HepG2 (cell line): ENCODE measurements around the gene SIX5. TPM values are rescaled to one million over a fixed set of nuclear protein-coding genes. Genes with fewer than 3 reads are reported as not detected.

Experiments used
- DR1 ChIP-seq: sonication (generic); formaldehyde crosslinking; IDR thresholded peaks from 2 replicates; pipeline ENCODE4 v1.8.0; 2021; ENCODE audit warnings: mild to moderate bottlenecking, missing genetic modification reagents, inconsistent platforms
- GTF3A ChIP-seq: sonication (generic); formaldehyde crosslinking; conservative IDR thresholded peaks from 2 replicates; pipeline ENCODE4 v1.4.0; 2020; ENCODE audit warnings: mild to moderate bottlenecking, missing genetic modification reagents
- NFKBIZ ChIP-seq: IDR thresholded peaks from 2 replicates; pipeline ENCODE4 v1.6.1; 2018; ENCODE audit warnings: missing genetic modification reagents, missing compliant biosample characterization
- ZMYM3 ChIP-seq: sonication (generic); formaldehyde crosslinking; IDR thresholded peaks from 2 replicates; pipeline ENCODE4 v1.5.1; 2020; ENCODE audit warnings: mild to moderate bottlenecking, missing genetic modification reagents
- ZNF747 ChIP-seq: sonication (generic); formaldehyde crosslinking; IDR thresholded peaks from 2 replicates; pipeline ENCODE4 v1.8.1; 2023; ENCODE audit warnings: missing genetic modification reagents, mild to moderate bottlenecking, borderline replicate concordance
- ZNF749 ChIP-seq: sonication (generic); formaldehyde crosslinking; IDR thresholded peaks from 2 replicates; pipeline ENCODE4 v1.8.0; 2022; ENCODE audit warnings: mild to moderate bottlenecking, missing genetic modification reagents, moderate library complexity, borderline replicate concordance
- polyA plus RNA-seq, 8 experiments: library from polyadenylated mRNA; depleted of rRNA in 3 of 8; stranded (reverse) in 7 of 8; unstranded in 1 of 8; fragments of >200 nt; fragmentation: Illumina TruSeq in 4 of 8; extraction: Trizol in 4 of 8; gene quantifications; 2 replicates each; pipeline versions ENCODE4 v1.2.1 to v1.2.3, GENCODE V29; 2011 to 2016; ENCODE audit warnings: low read depth in 4 of 8, missing spikeins in 1 of 8, mixed read lengths in 1 of 8; ENCODE audit not compliant: insufficient read depth in 1 of 8
- total RNA-seq, 5 experiments: library from RNA; depleted of rRNA; stranded (reverse); fragments of >200 nt; fragmentation: Illumina TruSeq; extraction: Trizol; gene quantifications; 2 replicates each; pipeline ENCODE4 v1.2.3, GENCODE V29; 2016; ENCODE audit warnings: low read depth in 1 of 5
- TF ChIP-seq, protein P1 (sequence below): sonication (generic); formaldehyde crosslinking; IDR thresholded peaks from 2 replicates; pipeline ENCODE4 v1.4.0; 2020; ENCODE audit warnings: mild to moderate bottlenecking, missing genetic modification reagents
- TF ChIP-seq, protein P2 (sequence below): sonication (generic); formaldehyde crosslinking; IDR thresholded peaks from 2 replicates; pipeline ENCODE4 v1.4.0; 2020; ENCODE audit warnings: missing genetic modification reagents
- TF ChIP-seq, protein P3 (sequence below): sonication (generic); formaldehyde crosslinking; IDR thresholded peaks from 2 replicates; pipeline ENCODE4 v1.5.0; 2020; ENCODE audit warnings: mild to moderate bottlenecking, missing genetic modification reagents
- TF ChIP-seq, protein P4 (sequence below): IDR thresholded peaks from 2 replicates; pipeline ENCODE4 v1.6.1; 2016; ENCODE audit warnings: mild to moderate bottlenecking

Gene SIX5
- total and polyA plus RNA-seq, 2 of the 13 experiments (the other 11 are each of a cell fraction or from before 2014, with no cell fraction given): 7.7 to 10.5 TPM

DNA sequence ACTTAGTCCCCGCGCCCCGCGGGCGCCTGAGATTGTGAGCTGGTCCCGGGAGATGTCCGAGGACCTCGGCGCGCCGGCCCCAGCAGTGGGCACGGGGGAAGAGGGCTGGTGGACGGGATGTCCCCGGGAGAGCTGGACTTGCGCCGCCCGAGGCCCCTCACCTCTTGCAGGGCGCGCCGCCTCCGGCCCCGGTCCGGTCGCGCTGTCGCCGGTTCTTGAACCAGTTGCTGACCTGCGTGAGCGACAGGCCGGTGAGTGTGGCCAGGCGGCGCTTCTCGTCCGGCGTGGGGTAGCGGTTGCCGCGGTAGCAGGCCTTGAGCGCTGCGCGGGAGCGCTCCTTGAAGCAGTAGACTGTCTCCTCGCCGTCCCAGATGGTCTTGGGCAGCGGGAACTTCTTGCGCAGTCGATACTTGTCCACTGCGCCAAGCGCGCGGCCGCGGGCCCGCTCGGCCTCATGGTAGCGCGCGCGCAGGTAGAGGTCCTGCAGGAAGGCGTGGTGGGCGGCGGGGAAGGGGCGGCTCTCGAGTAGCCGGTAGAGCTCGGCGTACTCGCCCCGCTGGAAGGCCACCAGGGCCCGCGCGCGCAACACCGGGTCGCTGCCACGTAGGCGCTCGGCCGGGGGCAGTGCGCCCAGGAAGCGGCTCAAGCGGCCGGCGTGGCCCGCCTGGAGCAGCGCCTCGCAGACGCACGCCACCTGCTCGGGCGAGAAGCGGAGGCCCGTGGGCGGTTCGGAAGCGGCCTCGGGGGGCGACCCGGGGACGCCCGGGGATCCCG is 984 bp downstream of the SIX5 start (continued):
- TF ChIP-seq, protein P1, sequence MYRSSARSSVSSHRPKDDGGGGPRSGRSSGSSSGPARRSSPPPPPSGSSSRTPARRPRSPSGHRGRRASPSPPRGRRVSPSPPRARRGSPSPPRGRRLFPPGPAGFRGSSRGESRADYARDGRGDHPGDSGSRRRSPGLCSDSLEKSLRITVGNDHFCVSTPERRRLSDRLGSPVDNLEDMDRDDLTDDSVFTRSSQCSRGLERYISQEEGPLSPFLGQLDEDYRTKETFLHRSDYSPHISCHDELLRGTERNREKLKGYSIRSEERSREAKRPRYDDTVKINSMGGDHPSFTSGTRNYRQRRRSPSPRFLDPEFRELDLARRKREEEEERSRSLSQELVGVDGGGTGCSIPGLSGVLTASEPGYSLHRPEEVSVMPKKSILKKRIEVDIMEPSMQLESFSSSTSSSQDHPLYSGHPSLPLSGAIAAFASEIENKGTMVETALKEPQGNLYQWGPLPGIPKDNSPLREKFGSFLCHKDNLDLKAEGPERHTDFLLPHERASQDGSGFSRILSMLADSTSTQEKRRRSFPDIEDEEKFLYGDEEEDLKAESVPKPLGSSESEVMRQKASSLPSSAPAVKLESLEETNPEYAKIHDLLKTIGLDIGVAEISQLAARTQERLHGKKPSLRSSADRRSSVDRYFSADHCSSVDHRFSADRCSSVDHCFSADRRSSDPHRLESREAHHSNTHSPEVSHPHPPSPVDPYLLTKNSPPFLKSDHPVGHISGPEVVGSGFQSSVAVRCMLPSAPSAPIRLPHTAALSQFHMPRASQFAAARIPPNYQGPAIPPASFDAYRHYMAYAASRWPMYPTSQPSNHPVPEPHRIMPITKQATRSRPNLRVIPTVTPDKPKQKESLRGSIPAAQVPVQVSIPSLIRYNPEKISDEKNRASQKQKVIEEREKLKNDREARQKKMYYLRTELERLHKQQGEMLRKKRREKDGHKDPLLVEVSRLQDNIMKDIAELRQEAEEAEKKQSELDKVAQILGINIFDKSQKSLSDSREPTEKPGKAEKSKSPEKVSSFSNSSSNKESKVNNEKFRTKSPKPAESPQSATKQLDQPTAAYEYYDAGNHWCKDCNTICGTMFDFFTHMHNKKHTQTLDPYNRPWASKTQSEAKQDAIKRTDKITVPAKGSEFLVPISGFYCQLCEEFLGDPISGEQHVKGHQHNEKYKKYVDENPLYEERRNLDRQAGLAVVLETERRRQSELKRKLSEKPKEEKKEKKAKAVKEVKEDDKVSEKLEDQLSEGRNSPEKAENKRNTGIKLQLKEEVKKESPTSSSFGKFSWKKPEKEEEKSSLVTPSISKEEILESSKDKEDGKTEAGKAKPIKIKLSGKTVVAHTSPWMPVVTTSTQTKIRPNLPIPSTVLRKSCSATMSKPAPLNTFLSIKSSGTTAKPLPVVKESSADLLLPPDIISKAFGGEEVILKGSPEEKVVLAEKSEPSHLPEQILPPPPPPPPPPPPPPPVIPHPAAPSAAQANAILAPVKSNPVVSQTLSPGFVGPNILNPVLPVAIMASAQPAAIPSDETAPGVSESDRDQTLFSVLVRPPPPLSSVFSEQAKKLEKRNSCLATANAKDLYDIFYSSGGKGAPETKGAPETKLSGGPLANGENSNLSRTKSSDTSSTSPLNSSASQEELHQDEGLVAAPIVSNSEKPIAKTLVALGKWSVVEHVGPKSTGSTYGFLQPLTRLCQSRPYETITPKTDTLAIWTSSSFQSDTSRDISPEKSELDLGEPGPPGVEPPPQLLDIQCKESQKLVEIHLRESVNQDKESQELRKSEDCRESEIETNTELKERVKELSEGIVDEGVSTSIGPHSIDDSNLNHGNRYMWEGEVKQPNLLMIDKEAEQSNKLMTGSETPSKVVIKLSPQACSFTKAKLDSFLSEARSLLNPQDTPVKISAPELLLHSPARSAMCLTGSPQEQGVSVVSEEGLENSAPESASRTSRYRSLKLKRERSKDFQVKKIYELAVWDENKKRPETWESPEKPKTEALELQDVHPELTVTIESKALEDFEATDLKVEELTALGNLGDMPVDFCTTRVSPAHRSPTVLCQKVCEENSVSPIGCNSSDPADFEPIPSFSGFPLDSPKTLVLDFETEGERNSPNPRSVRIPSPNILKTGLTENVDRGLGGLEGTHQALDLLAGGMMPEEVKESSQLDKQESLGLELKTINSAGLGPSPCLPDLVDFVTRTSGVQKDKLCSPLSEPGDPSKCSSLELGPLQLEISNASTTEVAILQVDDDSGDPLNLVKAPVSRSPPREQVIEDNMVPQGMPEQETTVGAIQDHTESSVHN (CRISPR knock-in tag): 0 out of 2 replicates have a peak, but pooled peaks have one; percentile 16
- TF ChIP-seq DR1 (CRISPR knock-in tag): no peak
- TF ChIP-seq ZNF747 (CRISPR knock-in tag): peak; percentile 6
- no peak for TF ChIP-seq GTF3A (CRISPR knock-in tag)
- TF ChIP-seq, protein P2, sequence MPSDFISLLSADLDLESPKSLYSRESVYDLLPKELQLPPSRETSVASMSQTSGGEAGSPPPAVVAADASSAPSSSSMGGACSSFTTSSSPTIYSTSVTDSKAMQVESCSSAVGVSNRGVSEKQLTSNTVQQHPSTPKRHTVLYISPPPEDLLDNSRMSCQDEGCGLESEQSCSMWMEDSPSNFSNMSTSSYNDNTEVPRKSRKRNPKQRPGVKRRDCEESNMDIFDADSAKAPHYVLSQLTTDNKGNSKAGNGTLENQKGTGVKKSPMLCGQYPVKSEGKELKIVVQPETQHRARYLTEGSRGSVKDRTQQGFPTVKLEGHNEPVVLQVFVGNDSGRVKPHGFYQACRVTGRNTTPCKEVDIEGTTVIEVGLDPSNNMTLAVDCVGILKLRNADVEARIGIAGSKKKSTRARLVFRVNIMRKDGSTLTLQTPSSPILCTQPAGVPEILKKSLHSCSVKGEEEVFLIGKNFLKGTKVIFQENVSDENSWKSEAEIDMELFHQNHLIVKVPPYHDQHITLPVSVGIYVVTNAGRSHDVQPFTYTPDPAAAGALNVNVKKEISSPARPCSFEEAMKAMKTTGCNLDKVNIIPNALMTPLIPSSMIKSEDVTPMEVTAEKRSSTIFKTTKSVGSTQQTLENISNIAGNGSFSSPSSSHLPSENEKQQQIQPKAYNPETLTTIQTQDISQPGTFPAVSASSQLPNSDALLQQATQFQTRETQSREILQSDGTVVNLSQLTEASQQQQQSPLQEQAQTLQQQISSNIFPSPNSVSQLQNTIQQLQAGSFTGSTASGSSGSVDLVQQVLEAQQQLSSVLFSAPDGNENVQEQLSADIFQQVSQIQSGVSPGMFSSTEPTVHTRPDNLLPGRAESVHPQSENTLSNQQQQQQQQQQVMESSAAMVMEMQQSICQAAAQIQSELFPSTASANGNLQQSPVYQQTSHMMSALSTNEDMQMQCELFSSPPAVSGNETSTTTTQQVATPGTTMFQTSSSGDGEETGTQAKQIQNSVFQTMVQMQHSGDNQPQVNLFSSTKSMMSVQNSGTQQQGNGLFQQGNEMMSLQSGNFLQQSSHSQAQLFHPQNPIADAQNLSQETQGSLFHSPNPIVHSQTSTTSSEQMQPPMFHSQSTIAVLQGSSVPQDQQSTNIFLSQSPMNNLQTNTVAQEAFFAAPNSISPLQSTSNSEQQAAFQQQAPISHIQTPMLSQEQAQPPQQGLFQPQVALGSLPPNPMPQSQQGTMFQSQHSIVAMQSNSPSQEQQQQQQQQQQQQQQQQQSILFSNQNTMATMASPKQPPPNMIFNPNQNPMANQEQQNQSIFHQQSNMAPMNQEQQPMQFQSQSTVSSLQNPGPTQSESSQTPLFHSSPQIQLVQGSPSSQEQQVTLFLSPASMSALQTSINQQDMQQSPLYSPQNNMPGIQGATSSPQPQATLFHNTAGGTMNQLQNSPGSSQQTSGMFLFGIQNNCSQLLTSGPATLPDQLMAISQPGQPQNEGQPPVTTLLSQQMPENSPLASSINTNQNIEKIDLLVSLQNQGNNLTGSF: no peak
- no peak for TF ChIP-seq NFKBIZ (CRISPR knock-in tag)
- TF ChIP-seq, protein P3, sequence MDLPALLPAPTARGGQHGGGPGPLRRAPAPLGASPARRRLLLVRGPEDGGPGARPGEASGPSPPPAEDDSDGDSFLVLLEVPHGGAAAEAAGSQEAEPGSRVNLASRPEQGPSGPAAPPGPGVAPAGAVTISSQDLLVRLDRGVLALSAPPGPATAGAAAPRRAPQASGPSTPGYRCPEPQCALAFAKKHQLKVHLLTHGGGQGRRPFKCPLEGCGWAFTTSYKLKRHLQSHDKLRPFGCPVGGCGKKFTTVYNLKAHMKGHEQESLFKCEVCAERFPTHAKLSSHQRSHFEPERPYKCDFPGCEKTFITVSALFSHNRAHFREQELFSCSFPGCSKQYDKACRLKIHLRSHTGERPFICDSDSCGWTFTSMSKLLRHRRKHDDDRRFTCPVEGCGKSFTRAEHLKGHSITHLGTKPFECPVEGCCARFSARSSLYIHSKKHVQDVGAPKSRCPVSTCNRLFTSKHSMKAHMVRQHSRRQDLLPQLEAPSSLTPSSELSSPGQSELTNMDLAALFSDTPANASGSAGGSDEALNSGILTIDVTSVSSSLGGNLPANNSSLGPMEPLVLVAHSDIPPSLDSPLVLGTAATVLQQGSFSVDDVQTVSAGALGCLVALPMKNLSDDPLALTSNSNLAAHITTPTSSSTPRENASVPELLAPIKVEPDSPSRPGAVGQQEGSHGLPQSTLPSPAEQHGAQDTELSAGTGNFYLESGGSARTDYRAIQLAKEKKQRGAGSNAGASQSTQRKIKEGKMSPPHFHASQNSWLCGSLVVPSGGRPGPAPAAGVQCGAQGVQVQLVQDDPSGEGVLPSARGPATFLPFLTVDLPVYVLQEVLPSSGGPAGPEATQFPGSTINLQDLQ (CRISPR knock-in tag): no peak
- TF ChIP-seq, protein P4, sequence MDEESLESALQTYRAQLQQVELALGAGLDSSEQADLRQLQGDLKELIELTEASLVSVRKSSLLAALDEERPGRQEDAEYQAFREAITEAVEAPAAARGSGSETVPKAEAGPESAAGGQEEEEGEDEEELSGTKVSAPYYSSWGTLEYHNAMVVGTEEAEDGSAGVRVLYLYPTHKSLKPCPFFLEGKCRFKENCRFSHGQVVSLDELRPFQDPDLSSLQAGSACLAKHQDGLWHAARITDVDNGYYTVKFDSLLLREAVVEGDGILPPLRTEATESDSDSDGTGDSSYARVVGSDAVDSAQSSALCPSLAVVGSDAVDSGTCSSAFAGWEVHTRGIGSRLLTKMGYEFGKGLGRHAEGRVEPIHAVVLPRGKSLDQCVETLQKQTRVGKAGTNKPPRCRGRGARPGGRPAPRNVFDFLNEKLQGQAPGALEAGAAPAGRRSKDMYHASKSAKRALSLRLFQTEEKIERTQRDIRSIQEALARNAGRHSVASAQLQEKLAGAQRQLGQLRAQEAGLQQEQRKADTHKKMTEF: peak; percentile 53; the same call in 1 of the 2 replicates
- 0 out of 2 replicates have a peak, but pooled peaks have one; percentile 10 for TF ChIP-seq ZMYM3 (CRISPR knock-in tag)
- peak; percentile 78; the same call in 1 of the 2 replicates for TF ChIP-seq ZNF749 (CRISPR knock-in tag)
